Measurements from ENCODE around the gene FOSB.

FOSB gene

GRCh38 chr19:45467456-45468158, at the start of gene FOSB:
Gene FOSB, plus strand, starts transcription at chr19:45467996. Its CDS starts 591 bp downstream, at chr19:45468587.
- Histone ChIP-seq H3K27ac (ENCODE audit: low read depth, low read length) (peak within 1 kb of the TSS; percentile 95), H3K4me3 (ENCODE audit: low read depth in 1 of 2, low read length in 2 of 2) (peak within 1 kb of the TSS; percentile 87 to 93), H3K9me3 (ENCODE audit: control insufficient read depth in 1 of 2, low read length in 2 of 2) (no peaks in the 10 kb centered on the region), H3K36me3 (ENCODE audit: control insufficient read depth in 1 of 2, insufficient read depth in 2 of 2, low read length in 2 of 2) (no peaks in the 10 kb centered on the region), H3K9ac (ENCODE audit: low read depth in 1 of 2, low read length in 2 of 2) (peak within 1 kb of the TSS; percentile 85 to 90), H3K27me3 (ENCODE audit: control insufficient read depth in 1 of 2, insufficient read depth in 2 of 2, low read length in 2 of 2) (no peaks in the 10 kb centered on the region), H3K4me1 (ENCODE audit: control insufficient read depth in 1 of 2, insufficient read depth in 2 of 2, low read length in 2 of 2) (peaks cover 11 to 26% of the 10 kb centered on the region in 2 donors)

GRCh38 chr19:45418802-45419201, 49.0 kb upstream of the FOSB start:
- Histone ChIP-seq H3K9me3 (ENCODE audit: control insufficient read depth in 1 of 2, low read length in 2 of 2) (no peaks in the 10 kb centered on the region), H3K4me1 (ENCODE audit: control insufficient read depth in 1 of 2, insufficient read depth in 2 of 2, low read length in 2 of 2) (peaks cover 6 to 16% of the 10 kb centered on the region in 2 donors), H3K9ac (ENCODE audit: low read depth in 1 of 2, low read length in 2 of 2) (no peak overlapping the region), H3K27me3 (ENCODE audit: control insufficient read depth in 1 of 2, insufficient read depth in 2 of 2, low read length in 2 of 2) (no peaks in the 10 kb centered on the region), H3K36me3 (ENCODE audit: control insufficient read depth in 1 of 2, insufficient read depth in 2 of 2, low read length in 2 of 2) (peaks cover 14 to 32% of the 10 kb centered on the region in 2 donors), H3K27ac (ENCODE audit: low read depth, low read length) (no peak overlapping the region), H3K4me3 (ENCODE audit: low read depth in 1 of 2, low read length in 2 of 2) (no peak overlapping the region)

DNA sequence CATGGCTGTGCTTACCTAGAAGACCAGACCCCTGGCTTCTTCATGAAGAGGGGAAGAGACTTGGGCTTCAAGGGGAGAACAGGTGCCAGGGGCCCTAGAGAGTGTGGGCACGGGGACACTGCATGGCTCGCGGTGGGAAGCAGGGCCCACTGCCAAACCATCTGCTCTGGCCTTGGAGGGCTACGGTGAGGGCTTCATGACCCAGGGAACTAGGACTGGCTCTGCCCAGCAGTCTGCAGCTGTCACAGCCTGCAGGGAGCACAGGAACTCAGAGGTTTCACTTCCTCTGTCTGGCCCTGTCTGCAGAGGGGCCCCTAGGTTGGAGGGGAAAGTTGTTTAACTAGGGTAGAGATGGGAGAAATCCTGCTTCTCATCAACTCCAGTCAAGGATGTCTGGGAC, 48.4 kb upstream of the FOSB start:
- Histone ChIP-seq H3K4me3 (ENCODE audit: low read depth in 1 of 2, low read length in 2 of 2) (no peak overlapping the region), H3K27me3 (ENCODE audit: control insufficient read depth in 1 of 2, insufficient read depth in 2 of 2, low read length in 2 of 2) (no peaks in the 10 kb centered on the region), H3K9me3 (ENCODE audit: control insufficient read depth in 1 of 2, low read length in 2 of 2) (no peaks in the 10 kb centered on the region), H3K27ac (ENCODE audit: low read depth, low read length) (no peak overlapping the region), H3K4me1 (ENCODE audit: control insufficient read depth in 1 of 2, insufficient read depth in 2 of 2, low read length in 2 of 2) (peaks cover 12 to 22% of the 10 kb centered on the region in 2 donors), H3K9ac (ENCODE audit: low read depth in 1 of 2, low read length in 2 of 2) (no peak overlapping the region), H3K36me3 (ENCODE audit: control insufficient read depth in 1 of 2, insufficient read depth in 2 of 2, low read length in 2 of 2) (peaks cover 12 to 26% of the 10 kb centered on the region in 2 donors)

DNA sequence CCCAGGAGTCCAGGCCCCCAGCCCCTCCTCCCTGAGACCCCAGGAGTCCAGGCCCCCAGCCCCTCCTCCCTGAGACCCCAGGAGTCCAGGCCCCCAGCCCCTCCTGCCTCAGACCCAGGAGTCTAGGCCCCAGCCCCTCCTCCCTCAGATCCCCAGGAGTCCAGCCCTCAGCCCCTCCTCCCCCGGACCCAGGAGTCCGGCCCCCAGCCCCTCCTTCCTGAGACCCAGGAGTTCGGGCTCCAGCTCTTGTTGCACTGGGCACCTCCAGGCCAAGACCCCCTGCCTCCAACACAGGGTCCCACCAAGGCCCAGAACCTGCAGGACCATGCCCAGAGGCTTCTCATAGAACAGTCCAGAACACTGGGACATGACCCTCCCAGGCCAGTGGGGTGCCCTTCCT, 47.9 kb upstream of the FOSB start:
- Histone ChIP-seq H3K9ac (ENCODE audit: low read depth in 1 of 2, low read length in 2 of 2) (no peak overlapping the region), H3K27me3 (ENCODE audit: control insufficient read depth in 1 of 2, insufficient read depth in 2 of 2, low read length in 2 of 2) (no peaks in the 10 kb centered on the region), H3K27ac (ENCODE audit: low read depth, low read length) (no peak overlapping the region)

GRCh38 chr19:45420356-45420755, 47.4 kb upstream of the FOSB start:
- H3K4me3 ChIP-seq (ENCODE audit: low read depth in 1 of 2, low read length in 2 of 2): no peak overlapping the region
- no peak overlapping the region for H3K9ac ChIP-seq (ENCODE audit: low read depth in 1 of 2, low read length in 2 of 2)
- no peaks in the 10 kb centered on the region for H3K27me3 ChIP-seq (ENCODE audit: control insufficient read depth in 1 of 2, insufficient read depth in 2 of 2, low read length in 2 of 2)
- H3K4me1 ChIP-seq (ENCODE audit: control insufficient read depth in 1 of 2, insufficient read depth in 2 of 2, low read length in 2 of 2): peaks cover 15 to 26% of the 10 kb centered on the region in 2 donors
- no peaks in the 10 kb centered on the region for H3K9me3 ChIP-seq (ENCODE audit: control insufficient read depth in 1 of 2, low read length in 2 of 2)
- H3K27ac ChIP-seq (ENCODE audit: low read depth, low read length): no peak overlapping the region
- peaks cover 12 to 20% of the 10 kb centered on the region in 2 donors for H3K36me3 ChIP-seq (ENCODE audit: control insufficient read depth in 1 of 2, insufficient read depth in 2 of 2, low read length in 2 of 2)

More for the DNA sequence above, 47.9 kb upstream of the FOSB start:
- peaks cover 15 to 26% of the 10 kb centered on the region in 2 donors for H3K4me1 ChIP-seq (ENCODE audit: control insufficient read depth in 1 of 2, insufficient read depth in 2 of 2, low read length in 2 of 2)
- no peaks in the 10 kb centered on the region for H3K9me3 ChIP-seq (ENCODE audit: control insufficient read depth in 1 of 2, low read length in 2 of 2)
- no peak overlapping the region for H3K4me3 ChIP-seq (ENCODE audit: low read depth in 1 of 2, low read length in 2 of 2)
- H3K36me3 ChIP-seq (ENCODE audit: control insufficient read depth in 1 of 2, insufficient read depth in 2 of 2, low read length in 2 of 2): peaks cover 12 to 21% of the 10 kb centered on the region in 2 donors

- no peak overlapping the region for H3K27ac ChIP-seq (ENCODE audit: low read depth, low read length)
- H3K36me3 ChIP-seq (ENCODE audit: control insufficient read depth in 1 of 2, insufficient read depth in 2 of 2, low read length in 2 of 2): peaks cover 9 to 20% of the 10 kb centered on the region in 2 donors
- peaks cover 15 to 26% of the 10 kb centered on the region in 2 donors for H3K4me1 ChIP-seq (ENCODE audit: control insufficient read depth in 1 of 2, insufficient read depth in 2 of 2, low read length in 2 of 2)
- H3K9me3 ChIP-seq (ENCODE audit: control insufficient read depth in 1 of 2, low read length in 2 of 2): no peaks in the 10 kb centered on the region
- H3K4me3 ChIP-seq (ENCODE audit: low read depth in 1 of 2, low read length in 2 of 2): no peak overlapping the region
- H3K9ac ChIP-seq (ENCODE audit: low read depth in 1 of 2, low read length in 2 of 2): no peak overlapping the region
- H3K27me3 ChIP-seq (ENCODE audit: control insufficient read depth in 1 of 2, insufficient read depth in 2 of 2, low read length in 2 of 2): no peaks in the 10 kb centered on the region
These were observed 46.9 kb upstream of the FOSB start for GRCh38 chr19:45420871-45421270.

DNA sequence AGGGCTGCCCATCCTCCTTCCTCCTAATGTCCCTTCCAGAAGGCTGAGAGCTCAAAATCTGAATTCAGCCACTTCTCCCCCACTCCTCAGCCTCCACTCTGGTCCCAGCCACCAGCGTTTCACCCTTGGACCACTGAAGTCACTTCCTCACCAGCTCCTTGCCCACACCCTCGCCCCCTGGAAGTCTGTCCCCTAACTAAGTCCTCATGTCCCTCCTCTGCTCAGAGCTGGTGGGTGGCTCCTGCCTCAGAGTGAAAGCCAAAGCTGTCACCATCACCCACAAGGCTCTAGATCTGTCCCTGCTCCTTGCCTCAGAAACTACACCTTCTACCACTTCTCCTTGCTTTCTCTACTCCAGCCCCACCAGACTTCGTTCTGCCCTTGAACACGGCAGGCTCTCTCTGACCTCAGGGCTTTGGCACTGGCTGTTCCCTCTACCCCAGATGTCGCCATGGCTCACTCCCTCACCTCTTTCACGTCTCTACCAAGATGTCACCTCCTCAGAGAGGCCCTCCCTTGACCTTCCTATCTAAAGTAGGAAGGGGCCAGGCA, 45.8 kb upstream of the FOSB start:
- Histone ChIP-seq H3K36me3 (ENCODE audit: control insufficient read depth in 1 of 2, insufficient read depth in 2 of 2, low read length in 2 of 2) (peaks cover 7 to 16% of the 10 kb centered on the region in 2 donors), H3K4me3 (ENCODE audit: low read depth in 1 of 2, low read length in 2 of 2) (no peak overlapping the region), H3K27ac (ENCODE audit: low read depth, low read length) (no peak overlapping the region), H3K4me1 (ENCODE audit: control insufficient read depth in 1 of 2, insufficient read depth in 2 of 2, low read length in 2 of 2) (peaks cover 15 to 26% of the 10 kb centered on the region in 2 donors), H3K9me3 (ENCODE audit: control insufficient read depth in 1 of 2, low read length in 2 of 2) (no peaks in the 10 kb centered on the region), H3K9ac (ENCODE audit: low read depth in 1 of 2, low read length in 2 of 2) (no peak overlapping the region), H3K27me3 (ENCODE audit: control insufficient read depth in 1 of 2, insufficient read depth in 2 of 2, low read length in 2 of 2) (no peaks in the 10 kb centered on the region)

DNA sequence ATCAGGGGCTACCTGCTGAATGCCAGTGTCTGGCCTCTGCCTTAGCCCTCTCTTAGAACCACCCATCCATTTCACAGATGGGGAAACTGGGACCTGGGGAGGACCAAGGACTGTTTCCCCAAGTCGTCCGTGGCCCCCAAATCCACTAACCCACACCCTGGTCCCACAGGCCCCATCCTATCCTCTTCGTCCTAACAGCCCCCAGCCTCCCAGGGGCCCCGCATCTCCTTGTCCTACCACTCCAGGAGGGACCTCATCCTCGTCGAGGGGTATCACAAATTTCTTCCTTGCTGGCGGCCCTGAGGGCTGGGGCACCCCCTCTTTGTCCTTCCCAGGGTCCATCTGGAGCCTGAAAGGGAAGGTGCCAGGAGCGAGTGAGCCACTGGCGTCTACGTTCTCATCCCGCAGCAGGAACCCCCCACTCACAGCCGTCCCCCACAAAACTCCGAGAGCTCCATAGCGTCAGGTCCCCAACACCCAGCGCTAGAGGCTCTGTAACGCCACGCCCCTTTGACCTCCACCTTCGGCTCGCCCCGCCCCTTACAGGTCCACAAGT, 44.7 kb upstream of the FOSB start:
- H3K9ac ChIP-seq (ENCODE audit: low read depth in 1 of 2, low read length in 2 of 2): peak overlapping the region; percentile 81 to 83

DNA sequence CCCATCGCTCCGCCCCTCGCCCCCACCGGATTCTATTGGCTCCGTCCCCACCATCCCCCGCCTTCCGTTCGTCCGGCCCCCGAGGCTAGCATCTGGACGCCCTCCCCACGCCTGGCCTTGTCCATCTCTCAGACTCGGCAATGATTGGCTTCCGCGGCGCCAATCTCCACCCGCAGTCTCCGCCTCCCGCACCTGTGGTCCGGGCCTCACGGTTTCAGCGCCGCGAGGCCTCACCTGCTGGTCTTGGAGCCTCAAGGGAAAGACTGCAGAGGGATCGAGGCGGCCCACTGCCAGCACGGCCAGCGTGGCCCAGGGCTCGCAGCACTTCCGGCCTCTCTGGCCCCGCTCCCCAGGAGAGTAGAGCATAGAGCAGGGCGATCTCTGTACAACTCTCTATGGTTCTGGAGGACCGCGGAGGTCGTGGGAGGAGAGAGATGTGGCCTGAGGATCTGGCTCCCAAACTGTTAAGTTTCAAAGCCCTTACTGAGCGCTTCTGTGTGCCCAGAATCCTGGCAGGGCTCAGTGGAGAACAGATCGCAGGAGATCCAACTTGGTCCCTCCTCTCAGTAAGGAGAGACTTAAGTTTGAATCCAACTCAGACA, 44.1 kb upstream of the FOSB start, which contains the start of gene ERCC1:
Gene ERCC1 (minus strand): TSS at position 329 of the 602 bp plus-strand sequence. CDS start 543 bp downstream, outside the sequence.
- peak within 1 kb of the TSS; percentile 64 to 80 for H3K4me3 ChIP-seq (ENCODE audit: low read depth in 1 of 2, low read length in 2 of 2)
- H3K9ac ChIP-seq (ENCODE audit: low read depth in 1 of 2, low read length in 2 of 2): peak within 1 kb of the TSS; percentile 81 to 93
- no peaks in the 10 kb centered on the region for H3K9me3 ChIP-seq (ENCODE audit: control insufficient read depth in 1 of 2, low read length in 2 of 2)
- peaks cover 15 to 28% of the 10 kb centered on the region in 2 donors for H3K4me1 ChIP-seq (ENCODE audit: control insufficient read depth in 1 of 2, insufficient read depth in 2 of 2, low read length in 2 of 2)
- no peaks in the 10 kb centered on the region for H3K27me3 ChIP-seq (ENCODE audit: control insufficient read depth in 1 of 2, insufficient read depth in 2 of 2, low read length in 2 of 2)
- H3K27ac ChIP-seq (ENCODE audit: low read depth, low read length): peak within 1 kb of the TSS; percentile 78
- peaks cover 3 to 9% of the 10 kb centered on the region in 2 donors for H3K36me3 ChIP-seq (ENCODE audit: control insufficient read depth in 1 of 2, insufficient read depth in 2 of 2, low read length in 2 of 2)

More for the DNA sequence above, 44.7 kb upstream of the FOSB start:
- Histone ChIP-seq H3K27me3 (ENCODE audit: control insufficient read depth in 1 of 2, insufficient read depth in 2 of 2, low read length in 2 of 2) (no peaks in the 10 kb centered on the region), H3K4me1 (ENCODE audit: control insufficient read depth in 1 of 2, insufficient read depth in 2 of 2, low read length in 2 of 2) (peaks cover 15 to 26% of the 10 kb centered on the region in 2 donors), H3K4me3 (ENCODE audit: low read depth in 1 of 2, low read length in 2 of 2) (peak overlapping the region; percentile 64 to 80), H3K27ac (ENCODE audit: low read depth, low read length) (peak overlapping the region; percentile 78), H3K36me3 (ENCODE audit: control insufficient read depth in 1 of 2, insufficient read depth in 2 of 2, low read length in 2 of 2) (peaks cover 3 to 10% of the 10 kb centered on the region in 2 donors), H3K9me3 (ENCODE audit: control insufficient read depth in 1 of 2, low read length in 2 of 2) (no peaks in the 10 kb centered on the region)

All from duodenal mucosa (tissue), 2 donors.